ENCODE data around the gene DTX3. TPM values are rescaled to one million over a fixed set of nuclear protein-coding genes. Genes with fewer than 3 reads are reported as not detected.

Gene DTX3
- total RNA-seq, 1 donor from 2014 or later: 18.3 TPM

GRCh38 chr12:57628280-57629191, 23.9 kb downstream of the DTX3 start:
- Histone ChIP-seq H3K79me2 (ENCODE audit: insufficient read depth, low read length) (no peaks in the 10 kb centered on the region), H3K9ac (ENCODE audit: low read length) (no peak overlapping the region), H3K36me3 (ENCODE audit: insufficient read depth, low read length) (no peaks in the 10 kb centered on the region), H3K9me3 (ENCODE audit: insufficient read depth, low read depth, low read length) (no peaks in the 10 kb centered on the region), H3K4me1 (ENCODE audit: insufficient read depth, low read length) (peaks cover 5% of the 10 kb centered on the region), H2AFZ (ENCODE audit: low read depth, low read length) (no peak overlapping the region), H4K20me1 (ENCODE audit: insufficient read depth, low read length) (no peaks in the 10 kb centered on the region), H3K4me3 (ENCODE audit: insufficient read depth, low read depth, low read length) (no peak overlapping the region), H3K4me2 (ENCODE audit: low read length) (no peak overlapping the region), H3K27ac (ENCODE audit: low read depth, low read length) (no peak overlapping the region), H3K27me3 (ENCODE audit: insufficient read depth, low read length) (peaks cover 65% of the 10 kb centered on the region)
- Mint-ChIP-seq H3K27me3 (ENCODE audit: low read depth, unreplicated experiment) (peaks cover 80% of the 10 kb centered on the region), H3K27ac (ENCODE audit: unreplicated experiment) (no peak overlapping the region), H3K4me1 (ENCODE audit: low read depth, unreplicated experiment) (no peaks in the 10 kb centered on the region), H3K4me3 (ENCODE audit: unreplicated experiment) (no peak overlapping the region), H3K36me3 (ENCODE audit: low read depth, unreplicated experiment) (peaks cover 19% of the 10 kb centered on the region), H3K9me3 (ENCODE audit: unreplicated experiment) (peaks cover 6% of the 10 kb centered on the region)
- no peak for TF ChIP-seq CTCF (IDR thresholded peaks at IDR 0.05; ENCODE audit: insufficient read depth, low read depth, low read length)
- no peak for TF ChIP-seq EZH2 (IDR thresholded peaks at IDR 0.05; ENCODE audit: insufficient read depth, low read length)
- FAIRE-seq (no peak), DNase-seq (ENCODE audit: low read depth) (no peak)

- Histone ChIP-seq H3K27ac (ENCODE audit: low read depth, low read length) (no peak overlapping the region), H3K4me3 (ENCODE audit: insufficient read depth, low read depth, low read length) (no peak overlapping the region), H3K79me2 (ENCODE audit: insufficient read depth, low read length) (no peaks in the 10 kb centered on the region), H3K9ac (ENCODE audit: low read length) (no peak overlapping the region), H3K9me3 (ENCODE audit: insufficient read depth, low read depth, low read length) (no peaks in the 10 kb centered on the region), H3K4me2 (ENCODE audit: low read length) (no peak overlapping the region), H4K20me1 (ENCODE audit: insufficient read depth, low read length) (no peaks in the 10 kb centered on the region), H2AFZ (ENCODE audit: low read depth, low read length) (no peak overlapping the region), H3K27me3 (ENCODE audit: insufficient read depth, low read length) (peaks cover 56% of the 10 kb centered on the region), H3K4me1 (ENCODE audit: insufficient read depth, low read length) (peaks cover 5% of the 10 kb centered on the region), H3K36me3 (ENCODE audit: insufficient read depth, low read length) (no peaks in the 10 kb centered on the region)
- H3K9me3 Mint-ChIP-seq (ENCODE audit: unreplicated experiment): peaks cover 6% of the 10 kb centered on the region
- no peak for DNase-seq (ENCODE audit: low read depth)
- no peaks in the 10 kb centered on the region for H3K4me1 Mint-ChIP-seq (ENCODE audit: low read depth, unreplicated experiment)
- H3K4me3 Mint-ChIP-seq (ENCODE audit: unreplicated experiment): no peak overlapping the region
- FAIRE-seq: no peak
- TF ChIP-seq EZH2 (IDR thresholded peaks at IDR 0.05; ENCODE audit: insufficient read depth, low read length) (no peak), CTCF (IDR thresholded peaks at IDR 0.05; ENCODE audit: insufficient read depth, low read depth, low read length) (no peak)
- no peak overlapping the region for H3K27ac Mint-ChIP-seq (ENCODE audit: unreplicated experiment)
- peaks cover 16% of the 10 kb centered on the region for H3K36me3 Mint-ChIP-seq (ENCODE audit: low read depth, unreplicated experiment)
- peaks cover 73% of the 10 kb centered on the region for H3K27me3 Mint-ChIP-seq (ENCODE audit: low read depth, unreplicated experiment)
These were observed 25.4 kb downstream of the DTX3 start for GRCh38 chr12:57629897-57630471.
